HG03520 (cell line): Measurements from ENCODE around the gene UFD1.
"Not testable (repeated sequence)": the region's sequence is repeated elsewhere in the genome, so short reads cannot be mapped to it uniquely, and the experiment has no call there.

Experiments
- ATAC-seq: cut with Tn5 transposase; IDR thresholded peaks from one replicate; pipeline ENCODE4 v1.9.1; 2021; ENCODE audit warnings: mild to moderate bottlenecking, moderate library complexity; ENCODE audit not compliant: unreplicated experiment

The UFD1 gene

DNA sequence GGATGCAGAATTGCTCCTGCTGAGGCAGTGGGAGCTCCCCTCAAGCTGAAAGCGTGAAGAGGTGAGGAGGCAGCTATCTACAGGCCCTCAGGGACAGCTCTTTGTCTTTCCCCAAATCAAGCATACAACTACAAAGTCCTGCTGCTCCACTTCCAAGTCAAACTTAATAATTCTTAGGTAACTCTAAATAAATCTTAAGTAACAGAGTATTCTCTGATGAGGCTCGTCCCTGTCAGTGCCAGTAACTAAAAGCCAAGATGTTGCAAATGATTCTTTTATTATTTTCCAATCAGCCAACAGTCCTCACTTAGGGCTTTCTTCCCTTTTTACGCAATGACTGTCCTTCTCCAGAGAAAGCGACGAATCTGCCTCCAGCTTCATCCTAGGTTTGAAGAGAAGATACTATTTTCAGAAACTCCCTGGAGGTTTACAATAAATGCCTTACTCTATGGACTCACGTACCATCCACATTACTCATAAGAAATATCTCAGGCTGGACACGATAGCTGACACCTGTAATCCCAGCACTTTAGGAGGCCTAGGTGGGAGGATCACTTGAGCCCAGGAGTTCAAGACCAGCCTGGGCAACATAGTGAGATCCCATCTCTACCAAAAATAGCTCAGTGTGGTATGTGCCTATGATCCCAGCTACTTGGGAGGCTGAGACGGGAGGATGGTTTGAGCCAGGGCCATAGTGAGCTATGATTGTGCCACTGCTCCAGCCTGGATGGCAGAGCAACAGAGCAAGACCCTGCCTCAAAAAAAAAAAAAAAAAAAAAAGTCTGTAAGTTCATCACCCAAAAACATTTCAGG, 28.4 kb downstream of the UFD1 start:
- no peak for ATAC-seq

DNA sequence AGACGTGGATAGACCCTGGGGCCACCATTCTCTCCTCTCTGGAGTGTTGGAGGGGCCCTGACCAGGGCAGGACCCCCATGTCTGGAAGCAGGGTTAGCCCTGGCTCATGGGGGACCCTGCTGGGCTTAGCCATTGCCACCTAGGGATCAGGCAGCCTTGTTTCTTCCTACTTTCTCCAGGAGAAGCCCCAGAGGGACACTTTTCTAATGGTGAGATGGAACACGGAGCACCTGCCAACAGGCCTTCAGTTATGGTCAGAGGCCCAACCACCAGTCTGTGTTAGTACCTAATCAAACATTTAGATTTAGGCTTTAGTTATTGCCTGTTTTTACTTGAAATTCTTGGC, 29.6 kb downstream of the UFD1 start:
- no peak for ATAC-seq

DNA sequence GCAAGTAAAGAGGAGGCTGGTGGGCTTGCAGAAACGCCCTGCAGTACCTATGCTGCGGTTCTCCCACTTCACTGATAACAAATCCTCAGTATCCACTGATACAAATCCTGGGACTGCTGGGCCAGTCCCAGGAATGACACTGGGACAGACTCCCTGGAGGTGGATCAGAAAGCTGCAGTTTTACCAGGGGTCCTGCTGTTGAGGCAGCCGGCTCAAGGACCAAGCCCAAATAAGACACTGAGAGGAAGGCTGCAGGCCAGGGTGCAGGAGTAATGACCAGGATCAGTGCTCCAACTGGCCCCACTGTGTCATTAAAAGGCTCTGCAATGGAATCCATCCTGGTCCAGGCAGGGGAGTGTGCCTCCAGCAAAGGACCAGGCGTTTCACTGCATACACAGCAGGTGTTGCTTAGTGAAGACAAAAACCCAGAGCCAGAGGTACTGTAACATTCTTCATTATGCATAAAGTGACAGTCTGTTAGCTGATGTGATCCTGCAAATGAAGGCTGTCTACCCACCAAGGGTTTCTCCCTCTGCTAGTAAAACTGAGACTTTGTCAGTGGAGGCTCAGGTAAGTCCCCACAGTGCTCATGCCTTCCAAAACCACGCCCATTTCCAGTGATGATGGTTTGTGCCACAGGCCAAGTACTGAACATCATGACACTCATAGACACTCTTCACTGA, 30.1 kb downstream of the UFD1 start:
- ATAC-seq = no peak

DNA sequence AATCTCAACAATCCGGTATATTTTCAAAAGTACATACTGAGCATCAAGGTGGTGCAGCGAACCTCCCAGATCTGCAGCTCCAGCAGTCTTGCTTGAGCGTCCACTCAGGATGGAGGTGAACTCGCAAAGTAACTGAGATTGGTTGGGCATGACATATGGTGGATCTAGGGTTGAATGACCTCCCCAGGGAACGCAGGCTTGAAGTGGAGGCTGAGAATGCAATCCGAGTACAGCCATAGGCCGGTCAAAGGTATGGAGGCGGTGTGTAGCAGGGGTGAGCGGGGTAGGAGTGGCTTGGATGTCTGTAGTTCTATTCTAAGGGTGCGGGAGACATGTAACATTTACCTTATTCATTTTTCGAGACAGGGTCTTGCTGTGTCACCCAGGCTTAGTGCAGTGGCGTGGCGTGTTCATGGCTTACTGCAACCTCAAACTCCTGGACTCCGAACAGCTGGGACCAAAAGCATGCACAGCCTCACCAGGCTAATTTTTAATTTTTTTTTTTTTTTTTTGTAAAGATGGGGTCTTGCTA, 30.9 kb downstream of the UFD1 start:
- peak; percentile 41 for ATAC-seq

- ATAC-seq = peak; percentile 68
Measured at GRCh38 chr22:19447330-19448075, 31.5 kb downstream of the UFD1 start, which contains the start of gene C22orf39. TSS of gene C22orf39 (minus strand) at chr22:19447711. CDS start at chr22:19447688, 23 bp downstream.

GRCh38 chr22:19446603-19447329, 32.2 kb downstream of the UFD1 start:
- ATAC-seq = no peak

DNA sequence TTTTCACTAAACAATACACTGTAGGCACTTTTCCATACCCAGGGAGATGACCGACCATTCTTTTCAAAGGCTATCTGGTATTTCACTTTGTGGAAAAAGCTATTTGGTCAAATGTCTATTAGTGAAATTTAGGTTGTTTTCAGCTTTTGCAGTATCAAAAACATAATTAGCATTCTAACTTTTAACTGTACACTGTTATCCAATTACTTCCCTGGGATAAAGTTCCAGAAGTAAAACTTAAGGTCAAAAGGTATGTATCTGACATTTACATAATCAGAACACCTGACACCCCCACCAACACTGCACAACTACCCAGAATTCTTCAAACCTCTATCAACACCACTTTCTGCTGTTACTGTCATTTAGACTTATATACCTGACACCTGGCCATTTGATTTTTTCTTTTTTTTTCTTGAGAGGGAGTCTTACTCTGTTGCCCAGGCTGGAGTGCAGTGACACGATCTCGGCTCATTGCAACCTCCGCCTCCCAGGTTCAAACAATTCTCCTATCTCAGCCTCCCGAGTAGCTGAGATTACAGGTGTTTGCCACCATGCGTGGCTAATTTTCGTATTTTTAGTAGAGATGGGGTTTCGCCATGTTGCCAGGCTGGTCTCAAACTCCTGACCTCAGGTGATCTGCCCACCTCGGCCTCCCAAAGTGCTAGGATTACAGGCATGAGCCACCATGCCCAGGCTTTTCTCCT, 33.6 kb downstream of the UFD1 start:
- not testable (repeated sequence) for ATAC-seq

GRCh38 chr22:19443544-19444211, 35.3 kb downstream of the UFD1 start:
- ATAC-seq = no peak

GRCh38 chr22:19442166-19442565, 36.8 kb downstream of the UFD1 start:
- no peak for ATAC-seq

GRCh38 chr22:19440411-19441195, 38.4 kb downstream of the UFD1 start:
- no peak for ATAC-seq

- ATAC-seq = no peak
Measured at GRCh38 chr22:19438298-19438697, 40.7 kb downstream of the UFD1 start.

GRCh38 chr22:19436444-19437161, 42.4 kb downstream of the UFD1 start:
- not testable (repeated sequence) for ATAC-seq

DNA sequence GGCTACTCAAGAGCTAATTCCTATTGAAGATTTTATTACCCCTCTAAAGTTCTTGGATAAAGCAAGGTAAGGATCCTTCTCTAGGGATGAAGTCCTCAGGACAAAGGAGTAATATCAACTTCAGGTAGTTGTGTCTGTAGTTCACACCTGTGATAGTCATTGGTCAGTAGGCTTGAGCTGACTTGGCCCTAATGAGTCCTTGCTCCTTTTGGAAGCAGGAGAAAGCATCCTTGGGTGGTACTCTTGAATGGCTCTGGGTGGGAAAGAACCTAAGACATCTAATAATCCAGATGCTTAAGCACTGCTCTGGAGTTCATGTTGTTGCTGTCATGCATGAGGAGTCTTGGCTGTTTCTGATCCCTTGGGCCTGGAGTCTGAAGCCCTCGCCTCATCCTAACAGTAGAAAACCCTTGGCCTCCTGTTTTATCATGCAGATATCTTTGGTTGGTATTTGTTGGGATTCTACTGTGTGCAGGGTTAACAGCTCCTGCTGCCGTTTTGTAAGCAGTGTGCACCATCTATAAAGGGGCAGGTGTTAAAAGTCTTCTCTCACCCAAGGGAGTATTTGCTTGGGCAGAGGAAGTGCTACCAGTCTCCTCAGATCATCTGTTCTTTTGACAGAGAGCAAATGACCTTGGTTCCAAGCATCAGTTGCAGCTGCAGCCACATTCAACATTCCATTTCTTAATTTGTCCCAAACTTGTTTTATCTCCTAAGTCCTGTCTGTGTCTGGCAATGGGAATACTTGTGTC, 44.0 kb downstream of the UFD1 start:
- no peak for ATAC-seq

DNA sequence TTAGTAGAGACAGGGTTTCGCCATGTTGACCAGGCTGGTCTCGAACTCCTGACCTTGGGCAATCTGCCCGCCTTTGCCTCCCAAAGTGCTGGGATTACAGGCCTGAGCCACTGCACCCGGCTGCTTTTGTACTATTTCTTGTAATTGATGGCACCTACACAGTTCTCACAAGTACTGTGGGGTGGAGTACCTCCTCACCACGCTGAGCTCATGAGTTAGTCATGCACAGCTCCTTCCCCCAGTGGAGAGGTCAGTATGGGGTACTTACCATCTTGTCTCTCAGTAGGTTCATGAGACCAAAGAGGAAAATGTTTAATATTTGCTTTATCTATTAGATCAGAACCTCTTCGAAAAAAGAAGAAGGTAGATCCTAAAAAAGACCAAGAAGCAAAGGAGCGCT, 44.6 kb downstream of the UFD1 start:
- no peak for ATAC-seq

GRCh38 chr22:19432133-19432851, 46.7 kb downstream of the UFD1 start, which contains the start of gene MRPL40:
TSS of gene MRPL40 (plus strand) at chr22:19432545. CDS start at chr22:19432555, 10 bp downstream.
- ATAC-seq = peak; percentile 73

GRCh38 chr22:19431649-19432132, 47.3 kb downstream of the UFD1 start, which contains the start of gene HIRA:
TSS of gene HIRA (minus strand) at chr22:19431733. CDS start at chr22:19431476, 257 bp downstream.
- peak; percentile 33 for ATAC-seq
